ENCODE data around the gene CNOT1. TPM values are rescaled to one million over a fixed set of nuclear protein-coding genes. Genes with fewer than 3 reads are reported as not detected.
A peak's percentile ranks its signal among the peaks of the same experiment; 100 is the strongest.

The CNOT1 gene
- total and polyA plus RNA-seq, 2 of the 4 experiments (the other 2 are of a cell fraction) = 85.5 to 357 TPM

- CTCF ChIA-PET = no interaction called here
- 0% methylated on average over 29 of the region's 53 CpGs; no CpG with 5 or more reads in 1 of the 2 experiments for WGBS, 2 experiments (ENCODE audit: extremely low coverage in 2 of 2, insufficient read length in 1 of 2)
- ATAC-seq (ENCODE audit: low read depth) (peak; percentile 41), DNase-seq (peak; percentile 8)
- Histone ChIP-seq H4K5ac (ENCODE audit: low read depth, low read length) (peak overlapping the region; percentile 73), H3K27ac (ENCODE audit: insufficient read depth, low read length) (peak overlapping the region; percentile 90), H3K9me3 (ENCODE audit: control insufficient read depth, insufficient read depth, low read length) (no peaks in the 10 kb centered on the region), H3K18ac (ENCODE audit: low read depth, low read length) (peak overlapping the region; percentile 38; the same call in 1 of the 2 replicates), H3K9me1 (ENCODE audit: insufficient read depth, low read length) (no peaks in the 10 kb centered on the region), H2AFZ (replicated peaks; ENCODE audit: low read length, poor library complexity) (peak overlapping the region; percentile 98), H2BK15ac (ENCODE audit: low read depth, low read length) (no peak overlapping the region), H3K4ac (ENCODE audit: low read depth, low read length) (peak overlapping the region; percentile 96), H3K36me3 (ENCODE audit: control insufficient read depth, insufficient read depth, low read length) (peaks cover 4% of the 10 kb centered on the region), H3K4me1 (ENCODE audit: control insufficient read depth, insufficient read depth, low read length) (no peaks in the 10 kb centered on the region), H3K4me3 (ENCODE audit: insufficient read depth, low read depth, low read length) (peak overlapping the region; percentile 82), H4K20me1 (ENCODE audit: insufficient read depth, low read length) (peaks cover 46% of the 10 kb centered on the region), H3K4me2 (ENCODE audit: low read depth, low read length) (peak overlapping the region; percentile 98), H2BK120ac (ENCODE audit: low read depth, low read length) (peak overlapping the region; percentile 61), H3K9ac (ENCODE audit: low read depth, low read length) (peak overlapping the region; percentile 86), H2AK5ac (ENCODE audit: low read depth, low read length) (peak overlapping the region; percentile 89), H3K79me1 (ENCODE audit: low read depth in 1 of 2, low read length in 2 of 2) (peaks cover 0 to 10% of the 10 kb centered on the region in 2 experiments; a peak in 1 of 4 replicates), H3K14ac (replicated peaks; ENCODE audit: low read depth, low read length) (peak overlapping the region; percentile 97), H2BK20ac (ENCODE audit: low read depth, low read length) (no peak overlapping the region), H4K8ac (ENCODE audit: low read depth in 2 of 2, low read length in 2 of 2) (peak overlapping the region; percentile 63 to 95), H3K56ac (ENCODE audit: extremely low read depth, insufficient read depth, low read length) (peak overlapping the region; percentile 72), H3K27me3 (ENCODE audit: control insufficient read depth, insufficient read depth, low read length) (no peaks in the 10 kb centered on the region), H3K23ac (ENCODE audit: low read depth, low read length) (peak overlapping the region; percentile 91), H4K91ac (ENCODE audit: insufficient read depth, low read depth, low read length) (peak overlapping the region; percentile 96), H2BK5ac (ENCODE audit: low read depth, low read length, poor library complexity, severe bottlenecking) (peak overlapping the region; percentile 82), H2AK9ac (replicated peaks; ENCODE audit: low read depth, low read length, poor library complexity) (peak overlapping the region; percentile 100)
- intact Hi-C loops (cut with micrococcal nuclease) (loop anchor here (1.0 to 5.0 kb wide), 2 partner anchors 32 to 42 kb away; no protein-coding TSS in a partner anchor), dilution Hi-C loops (cut with HindIII; ENCODE audit: low sequenced_read_pairs, unreplicated experiment) (no loop called here), in situ Hi-C loops (cut with MboI; ENCODE audit: low sequenced_read_pairs) (no loop called here)
- no peak for TF ChIP-seq ELK1 (IDR thresholded peaks at IDR 0.05; ENCODE audit: borderline replicate concordance, low read depth, low read length)
- peak; percentile 47; the same call in 1 of the 2 replicates for TF ChIP-seq MAZ (IDR thresholded peaks at IDR 0.05; ENCODE audit: borderline replicate concordance, low read depth, low read length)
- BruUV-seq (replicated peaks) = no TSS peak
- POLR2A ChIA-PET (ENCODE audit: unreplicated experiment) = interaction anchor here (0.5 kb wide), 1 partner anchor 371 kb away, joined by 5 read pairs; no protein-coding TSS in a partner anchor
These were observed 537 bp downstream of the CNOT1 start for GRCh38 chr16:58628845-58629732.

Measured in IMR-90 (cell line).